ENCODE measurements around the gene CDH13.

Gene CDH13

GRCh38 chr16:83771306-83771942 lies 1144.7 kb downstream of the CDH13 start:
- DNase-seq (ENCODE audit: low read depth) = no peak

GRCh38 chr16:83772806-83773205 lies 1146.0 kb downstream of the CDH13 start:
- DNase-seq (ENCODE audit: low read depth) = no peak

- no peak for DNase-seq (ENCODE audit: low read depth)
These were observed 1147.3 kb downstream of the CDH13 start for GRCh38 chr16:83774066-83774465.

- no peak for DNase-seq (ENCODE audit: low read depth)
These were observed 1150.2 kb downstream of the CDH13 start for GRCh38 chr16:83776944-83777343.

GRCh38 chr16:83779886-83780285 lies 1153.1 kb downstream of the CDH13 start:
- DNase-seq (ENCODE audit: low read depth) = no peak

GRCh38 chr16:83785455-83785854 lies 1158.7 kb downstream of the CDH13 start:
- no peak for DNase-seq (ENCODE audit: low read depth)

GRCh38 chr16:83789642-83790401 lies 1163.1 kb downstream of the CDH13 start:
- DNase-seq (ENCODE audit: low read depth) = no peak

- DNase-seq (ENCODE audit: low read depth) = no peak
These were observed 1165.1 kb downstream of the CDH13 start for GRCh38 chr16:83791916-83792315.

- DNase-seq (ENCODE audit: low read depth) = no peak
These were observed 1165.6 kb downstream of the CDH13 start for GRCh38 chr16:83792391-83792790.

- DNase-seq (ENCODE audit: low read depth) = no peak
These were observed 1166.4 kb downstream of the CDH13 start for GRCh38 chr16:83793179-83793578.

- DNase-seq (ENCODE audit: low read depth) = no peak
These were observed 1168.2 kb downstream of the CDH13 start for GRCh38 chr16:83794860-83795554.

- DNase-seq (ENCODE audit: low read depth) = no peak
These were observed 1170.2 kb downstream of the CDH13 start for GRCh38 chr16:83797013-83797412.

GRCh38 chr16:83799336-83799735 lies 1172.6 kb downstream of the CDH13 start:
- DNase-seq (ENCODE audit: low read depth) = no peak

GRCh38 chr16:83802135-83802534 lies 1175.4 kb downstream of the CDH13 start:
- DNase-seq (ENCODE audit: low read depth) = no peak

- DNase-seq (ENCODE audit: low read depth) = no peak
These were observed 1175.9 kb downstream of the CDH13 start for GRCh38 chr16:83802554-83803205.

- no peak for DNase-seq (ENCODE audit: low read depth)
These were observed 1177.0 kb downstream of the CDH13 start for GRCh38 chr16:83803811-83804210.

GRCh38 chr16:83804366-83804765 lies 1177.6 kb downstream of the CDH13 start:
- no peak for DNase-seq (ENCODE audit: low read depth)

- DNase-seq (ENCODE audit: low read depth) = no peak
These were observed 1179.3 kb downstream of the CDH13 start for GRCh38 chr16:83806036-83806435.

GRCh38 chr16:83806731-83807130 lies 1180.0 kb downstream of the CDH13 start:
- no peak for DNase-seq (ENCODE audit: low read depth)

- DNase-seq (ENCODE audit: low read depth) = no peak
These were observed 1180.5 kb downstream of the CDH13 start for GRCh38 chr16:83807327-83807709.

- peak; percentile 88 for DNase-seq (ENCODE audit: low read depth)
These were observed 1181.2 kb downstream of the CDH13 start, which contains the start of gene HSBP1 for GRCh38 chr16:83807710-83808572. Gene HSBP1, plus strand, starts transcription at chr16:83807978. Its CDS starts 99 bp downstream, at chr16:83808077.
